GM12873 (cell line): ENCODE measurements around the gene MAP4K5.

Source experiments
- CTCF ChIP-seq: IDR thresholded peaks from 2 replicates; pipeline ENCODE4 v1.5.1; 2012; ENCODE audit warnings: low read depth, mild to moderate bottlenecking, moderate library complexity, low read length, control low read depth; ENCODE audit not compliant: insufficient read depth; ENCODE audit errors: missing control alignments

MAP4K5 gene

DNA sequence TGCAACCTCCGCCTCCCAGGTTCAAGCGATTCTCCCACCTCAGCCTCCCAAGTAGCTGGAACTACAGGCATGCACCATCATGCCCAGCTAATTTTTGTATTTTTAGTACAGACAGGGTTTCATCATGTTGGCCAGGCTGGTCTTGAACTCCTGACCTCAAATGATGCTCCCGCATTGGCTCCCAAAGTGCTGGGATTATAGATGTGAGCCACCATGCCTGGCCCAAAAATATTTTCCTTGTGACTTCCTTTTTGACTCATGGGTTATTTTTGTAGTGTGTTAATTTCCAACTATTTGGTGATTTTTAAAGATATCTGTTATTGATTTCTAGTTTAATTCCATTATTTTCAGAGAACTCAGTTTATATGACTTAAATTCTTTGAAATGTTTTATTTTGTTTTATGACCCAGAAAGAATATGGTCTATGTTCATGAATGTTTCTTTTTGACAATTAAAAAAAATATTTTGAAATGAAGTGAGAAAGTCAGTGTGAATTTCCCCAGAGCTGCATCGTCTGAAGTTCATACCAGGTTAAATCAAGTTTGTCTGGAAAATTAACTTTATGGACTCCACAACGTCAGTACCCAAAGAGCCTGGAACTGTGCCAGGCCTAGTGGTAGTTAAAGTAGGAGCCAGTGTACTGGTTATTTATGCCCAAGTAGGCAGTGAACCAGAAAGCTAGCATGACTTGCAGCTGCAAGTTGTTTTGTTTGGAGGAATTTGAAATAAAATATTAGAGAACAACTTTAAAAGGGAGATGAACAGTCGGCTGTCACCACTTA lies 132.9 kb downstream of the MAP4K5 start:
- TF ChIP-seq CTCF: no peak

DNA sequence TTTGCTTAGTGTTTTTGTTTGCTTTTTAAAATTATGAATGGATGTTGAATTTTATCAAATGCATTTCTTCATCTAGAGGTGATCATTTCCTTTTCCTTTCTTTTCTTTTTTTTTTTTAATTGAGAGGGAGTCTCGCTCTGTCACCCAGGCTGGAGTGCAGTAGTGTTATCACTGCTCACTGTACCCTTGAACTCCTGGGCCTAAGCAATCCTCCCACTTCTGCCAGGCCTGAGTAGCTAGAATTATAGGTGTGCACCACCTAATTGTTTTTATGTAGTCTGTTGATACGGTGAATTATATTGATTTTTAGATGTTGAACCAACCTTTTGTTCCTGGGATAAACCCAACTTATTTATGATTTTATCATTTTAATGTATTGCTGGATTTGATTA lies 134.2 kb downstream of the MAP4K5 start:
- no peak for TF ChIP-seq CTCF

GRCh38 chr14:50397390-50398188 lies 134.8 kb downstream of the MAP4K5 start:
- no peak for TF ChIP-seq CTCF

DNA sequence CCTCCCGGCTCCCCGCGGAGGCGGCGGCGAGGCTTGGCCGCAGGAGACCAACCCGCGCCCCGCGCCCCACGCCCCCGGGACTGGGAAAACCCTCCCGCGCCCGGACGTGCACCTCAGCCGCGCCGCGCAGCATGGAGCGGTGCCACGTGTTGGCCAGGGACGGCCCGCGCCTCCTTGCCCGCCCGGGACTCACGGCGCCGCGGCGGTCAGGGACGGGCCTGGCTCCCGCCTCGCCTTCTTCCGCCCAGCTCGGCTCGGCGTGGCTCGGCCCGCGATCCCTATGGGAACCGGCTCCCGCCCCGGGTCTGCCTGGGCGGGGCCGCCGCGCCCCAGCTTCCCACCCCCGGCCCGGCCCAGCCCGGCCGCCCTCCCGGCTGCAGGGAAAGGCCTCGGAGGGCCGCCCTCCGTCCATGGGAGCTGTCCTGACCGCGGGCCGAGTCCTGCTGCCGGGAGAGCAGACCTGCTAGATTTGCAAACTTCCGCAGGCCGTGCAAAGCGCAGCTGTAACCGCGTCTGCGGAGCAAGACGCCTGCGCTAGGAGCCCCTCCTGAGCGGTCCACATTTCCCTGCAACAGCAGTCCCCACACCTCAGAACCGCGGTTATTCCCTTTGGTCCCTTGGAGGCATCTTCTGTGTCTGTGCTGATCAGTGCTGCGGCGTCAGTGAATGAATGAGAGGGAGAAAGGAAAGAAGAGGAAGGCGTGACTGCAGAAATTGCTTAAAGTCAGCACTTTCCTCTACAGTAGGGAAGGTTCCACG lies 135.6 kb downstream of the MAP4K5 start, which contains the start of gene CDKL1:
Gene CDKL1 (minus strand): TSS at position 251 of the 759 bp plus-strand sequence. CDS start 1,013 bp downstream, outside the sequence.
- TF ChIP-seq CTCF: no peak

DNA sequence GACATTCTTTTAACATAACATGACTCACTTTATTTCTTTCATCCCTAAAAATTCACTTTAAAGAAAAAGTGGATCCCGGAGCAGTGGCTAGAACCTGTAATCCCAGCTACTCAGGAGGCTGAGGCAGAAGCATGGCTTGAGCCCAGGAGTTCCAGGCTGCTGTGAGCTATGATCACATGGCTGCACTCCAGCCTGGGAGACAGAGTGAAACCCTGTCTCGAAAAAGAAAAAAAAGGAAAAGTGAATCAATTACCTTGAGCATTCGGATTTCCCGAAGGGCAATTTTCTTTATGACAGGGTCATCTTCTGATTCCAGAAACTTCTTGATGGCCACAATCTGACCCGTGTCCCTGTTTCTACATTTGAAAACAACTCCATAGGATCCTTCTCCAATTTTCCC lies 136.9 kb downstream of the MAP4K5 start:
- no peak for TF ChIP-seq CTCF

DNA sequence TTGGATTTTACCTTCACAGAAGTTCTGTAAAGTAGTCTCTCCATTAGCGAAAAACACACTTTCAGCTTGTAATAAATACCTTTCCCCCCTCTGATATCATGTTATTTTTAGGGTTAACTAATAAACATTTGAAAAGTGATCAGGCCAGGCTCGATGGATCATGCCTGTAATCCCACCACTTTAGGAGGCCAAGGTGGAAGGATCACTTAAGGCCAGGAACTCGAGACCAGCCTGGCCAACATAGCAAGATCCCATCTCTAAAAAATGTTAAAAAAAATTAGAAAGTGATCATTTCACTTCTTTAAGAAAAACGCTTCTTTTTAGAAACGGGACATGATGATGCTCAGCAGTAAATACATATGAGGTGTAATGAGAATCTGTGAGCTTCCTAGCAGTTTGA lies 137.7 kb downstream of the MAP4K5 start:
- TF ChIP-seq CTCF: no peak
